Loucy (cell line): ENCODE data around the gene SASH1.

Experiments used
- H2AFZ ChIP-seq: fragments of 200-600 bp; sonication (generic); 2 replicates; pipeline ENCODE4 v1.6.0; 2016; ENCODE audit warnings: antibody characterized with exemption, mild to moderate bottlenecking, low read length, moderate library complexity
- H3F3A ChIP-seq: fragments of 200-600 bp; 2 replicates; pipeline ENCODE4 v1.6.0; 2016; ENCODE audit warnings: antibody characterized with exemption, low read depth, mild to moderate bottlenecking
- H3K27me3 ChIP-seq: fragments of 200-600 bp; sonication (generic); 2 replicates; pipeline ENCODE4 v1.6.1; 2014; ENCODE audit warnings: low read length, mild to moderate bottlenecking; ENCODE audit not compliant: insufficient read depth, poor library complexity, severe bottlenecking
- H3K36me3 ChIP-seq: fragments of 200-600 bp; sonication (generic); 2 replicates; pipeline ENCODE4 v1.6.1; 2016; ENCODE audit warnings: low read length; ENCODE audit not compliant: insufficient read depth
- H3K4me1 ChIP-seq: fragments of 200-600 bp; sonication (generic); 2 replicates; pipeline ENCODE4 v1.5.1; 2014; ENCODE audit warnings: low read length, mild to moderate bottlenecking; ENCODE audit not compliant: insufficient read depth, poor library complexity, severe bottlenecking
- H3K4me2 ChIP-seq: fragments of 200-600 bp; sonication (generic); 2 replicates; pipeline ENCODE4 v1.6.0; 2014; ENCODE audit warnings: antibody characterized with exemption, low read length, low read depth, mild to moderate bottlenecking; ENCODE audit not compliant: poor library complexity, severe bottlenecking
- H3K4me3 ChIP-seq: fragments of 200-600 bp; sonication (generic); 2 replicates; pipeline ENCODE4 v1.5.1; 2014; ENCODE audit warnings: low read length, mild to moderate bottlenecking, mixed read lengths; ENCODE audit not compliant: poor library complexity, severe bottlenecking
- H3K79me2 ChIP-seq: fragments of 200-600 bp; sonication (generic); 2 replicates; pipeline ENCODE4 v1.6.1; 2014; ENCODE audit warnings: low read length; ENCODE audit not compliant: insufficient read depth
- H3K9ac ChIP-seq: fragments of 200-600 bp; sonication (generic); 2 replicates; pipeline ENCODE4 v1.6.0; 2014; ENCODE audit warnings: mild to moderate bottlenecking, low read depth, low read length, moderate library complexity; ENCODE audit not compliant: poor library complexity, severe bottlenecking
- H3K9me2 ChIP-seq: fragments of 200-600 bp; sonication (generic); replicated peaks from 2 replicates; pipeline ENCODE4 v1.6.1; 2016; ENCODE audit warnings: low read depth, low read length, mixed read lengths
- H3K9me3 ChIP-seq: fragments of 200-600 bp; sonication (generic); 2 replicates; pipeline ENCODE4 v1.6.1; 2014; ENCODE audit warnings: mild to moderate bottlenecking, antibody characterized with exemption, low read length, low read depth; ENCODE audit not compliant: insufficient read depth
- H4K20me1 ChIP-seq: fragments of 200-600 bp; sonication (generic); 2 replicates; pipeline ENCODE4 v1.6.0; 2014; ENCODE audit warnings: antibody characterized with exemption, low read length, mild to moderate bottlenecking; ENCODE audit not compliant: insufficient read depth, poor library complexity, severe bottlenecking
- CTCF ChIP-seq: fragments of 200-600 bp; sonication (generic); conservative IDR thresholded peaks from 2 replicates; pipeline ENCODE4 v1.5.1; 2014; ENCODE audit warnings: mild to moderate bottlenecking, antibody characterized with exemption, low read length
- EZH2phosphoT487 ChIP-seq: fragments of 200-600 bp; IDR thresholded peaks from 2 replicates; pipeline ENCODE4 v1.6.1; 2018; ENCODE audit warnings: antibody characterized with exemption, mild to moderate bottlenecking, moderate library complexity, borderline replicate concordance

SASH1 gene

GRCh38 chr6:148332088-148332487, 10.6 kb upstream of the SASH1 start:
- H4K20me1 ChIP-seq, result no peaks in the 10 kb centered on the region
- no peaks in the 10 kb centered on the region for H3K9me2 ChIP-seq
- H3K36me3 ChIP-seq, result no peaks in the 10 kb centered on the region
- TF ChIP-seq CTCF, result no peak
- TF ChIP-seq EZH2phosphoT487, result no peak
- no peak overlapping the region for H3K4me2 ChIP-seq
- no peaks in the 10 kb centered on the region for H3K27me3 ChIP-seq
- H3K9ac ChIP-seq, result no peak overlapping the region
- H3K79me2 ChIP-seq, result no peaks in the 10 kb centered on the region
- H3K4me3 ChIP-seq, result no peak overlapping the region
- H3K9me3 ChIP-seq, result no peaks in the 10 kb centered on the region
- peaks cover 19% of the 10 kb centered on the region for H3K4me1 ChIP-seq
- H3F3A ChIP-seq, result no peaks in the 10 kb centered on the region
- no peak overlapping the region for H2AFZ ChIP-seq

- no peaks in the 10 kb centered on the region for H3K79me2 ChIP-seq
- no peaks in the 10 kb centered on the region for H3K27me3 ChIP-seq
- TF ChIP-seq CTCF (no peak), EZH2phosphoT487 (no peak)
Observed at GRCh38 chr6:148336901-148337300, 5.7 kb upstream of the SASH1 start.

GRCh38 chr6:148339766-148340165, 2.9 kb upstream of the SASH1 start:
- TF ChIP-seq CTCF (no peak), EZH2phosphoT487 (no peak)
- Histone ChIP-seq H3F3A (no peaks in the 10 kb centered on the region), H3K79me2 (no peaks in the 10 kb centered on the region), H3K9me2 (no peaks in the 10 kb centered on the region), H3K9me3 (no peaks in the 10 kb centered on the region), H3K9ac (no peak overlapping the region), H3K4me1 (no peaks in the 10 kb centered on the region), H2AFZ (no peak overlapping the region), H3K4me3 (no peak overlapping the region), H3K27me3 (no peaks in the 10 kb centered on the region), H4K20me1 (no peaks in the 10 kb centered on the region), H3K4me2 (no peak overlapping the region), H3K36me3 (no peaks in the 10 kb centered on the region)

More at GRCh38 chr6:148336901-148337300, 5.7 kb upstream of the SASH1 start:
- Histone ChIP-seq H3K9me2 (no peaks in the 10 kb centered on the region), H3K4me1 (no peaks in the 10 kb centered on the region), H3K4me3 (no peak overlapping the region), H3K9me3 (no peaks in the 10 kb centered on the region), H2AFZ (0 out of 2 replicates have a peak overlapping the region, but pooled peaks have one; percentile 7), H3F3A (no peaks in the 10 kb centered on the region), H4K20me1 (no peaks in the 10 kb centered on the region), H3K4me2 (no peak overlapping the region), H3K9ac (no peak overlapping the region), H3K36me3 (no peaks in the 10 kb centered on the region)
